Brain microvascular endothelial cell (primary cell): Measurements from ENCODE around the gene MLLT1.

Experiments used
- DNase-seq: peaks from one replicate; pipeline ENCODE4 v3.0.0-alpha.2; 2020
- H3K27ac ChIP-seq: fragments of 250-450 bp; sonication (Bioruptor Pico); 2 replicates; pipeline ENCODE4 v1.5.1; 2020; ENCODE audit warnings: mild to moderate bottlenecking, moderate library complexity
- H3K27me3 ChIP-seq: fragments of 250-450 bp; sonication (Bioruptor Pico); replicated peaks from 2 replicates; pipeline ENCODE4 v1.5.1; 2020; ENCODE audit warnings: mild to moderate bottlenecking
- H3K36me3 ChIP-seq: fragments of 250-450 bp; sonication (Bioruptor Pico); replicated peaks from 2 replicates; pipeline ENCODE4 v1.5.1; 2020; ENCODE audit warnings: mild to moderate bottlenecking
- H3K4me3 ChIP-seq: 2 replicates; pipeline ENCODE4 v1.5.1; 2011; ENCODE audit warnings: low read depth, mild to moderate bottlenecking, control low read depth, low read length, moderate library complexity
- in situ Hi-C: cut with HindIII; loops from 2 replicates; pipeline ENCODE4 v1.10.0; 2017; ENCODE audit warnings: low sequenced_read_pairs, low pct_ligation_motif_present
- TF ChIP-seq, protein P1 (sequence below): IDR thresholded peaks from 2 replicates; pipeline ENCODE4 v1.5.1; 2011; ENCODE audit warnings: low read depth, mild to moderate bottlenecking, moderate library complexity, low read length, control low read depth, inconsistent platforms; ENCODE audit errors: missing control alignments

MLLT1 gene

DNA sequence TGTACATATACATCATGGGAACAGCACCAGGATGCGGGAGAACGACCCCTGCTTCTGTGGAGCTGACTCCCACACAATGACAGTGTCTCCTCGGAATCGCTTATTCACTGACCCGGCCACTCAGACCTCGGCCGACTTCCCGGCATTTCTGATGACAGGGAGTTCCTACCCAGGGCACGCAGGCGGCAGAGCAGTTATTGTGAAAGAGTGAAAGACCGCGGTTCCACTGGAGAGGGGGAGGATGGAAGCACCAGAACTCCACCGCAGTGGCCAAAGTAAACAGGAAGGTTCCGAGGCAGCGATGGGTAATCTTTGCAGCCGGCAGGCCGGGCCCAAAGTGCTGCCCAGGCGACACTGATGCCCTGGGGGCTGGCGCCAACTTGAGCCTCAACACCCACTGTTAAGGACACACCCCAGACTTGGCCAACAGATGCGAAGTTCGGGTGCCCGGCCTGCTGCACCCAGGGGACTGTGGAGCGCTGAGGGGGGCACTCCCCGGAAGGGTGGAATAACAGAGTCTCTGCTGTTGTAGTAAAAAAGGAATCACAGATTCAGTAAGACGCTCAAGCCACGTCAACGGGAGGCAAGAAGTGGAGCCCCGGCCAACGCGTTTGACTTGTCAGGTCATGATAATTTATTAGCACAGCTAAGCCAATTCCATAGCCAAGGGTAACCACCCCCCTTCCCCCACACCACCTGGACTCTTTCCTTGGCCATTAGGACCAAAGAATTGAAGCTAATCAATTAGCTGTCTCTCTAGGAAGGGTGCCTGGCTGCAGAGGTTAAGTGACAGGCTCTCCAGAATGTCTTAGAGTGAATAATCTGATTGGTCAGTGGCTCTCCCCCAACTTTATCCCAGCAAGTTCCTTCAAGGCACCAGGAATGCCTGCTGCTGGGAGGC lies 5.8 kb downstream of the MLLT1 start:
- TF ChIP-seq, protein P1, sequence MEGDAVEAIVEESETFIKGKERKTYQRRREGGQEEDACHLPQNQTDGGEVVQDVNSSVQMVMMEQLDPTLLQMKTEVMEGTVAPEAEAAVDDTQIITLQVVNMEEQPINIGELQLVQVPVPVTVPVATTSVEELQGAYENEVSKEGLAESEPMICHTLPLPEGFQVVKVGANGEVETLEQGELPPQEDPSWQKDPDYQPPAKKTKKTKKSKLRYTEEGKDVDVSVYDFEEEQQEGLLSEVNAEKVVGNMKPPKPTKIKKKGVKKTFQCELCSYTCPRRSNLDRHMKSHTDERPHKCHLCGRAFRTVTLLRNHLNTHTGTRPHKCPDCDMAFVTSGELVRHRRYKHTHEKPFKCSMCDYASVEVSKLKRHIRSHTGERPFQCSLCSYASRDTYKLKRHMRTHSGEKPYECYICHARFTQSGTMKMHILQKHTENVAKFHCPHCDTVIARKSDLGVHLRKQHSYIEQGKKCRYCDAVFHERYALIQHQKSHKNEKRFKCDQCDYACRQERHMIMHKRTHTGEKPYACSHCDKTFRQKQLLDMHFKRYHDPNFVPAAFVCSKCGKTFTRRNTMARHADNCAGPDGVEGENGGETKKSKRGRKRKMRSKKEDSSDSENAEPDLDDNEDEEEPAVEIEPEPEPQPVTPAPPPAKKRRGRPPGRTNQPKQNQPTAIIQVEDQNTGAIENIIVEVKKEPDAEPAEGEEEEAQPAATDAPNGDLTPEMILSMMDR = no peak
- DNase-seq = peak; percentile 80
- Histone ChIP-seq H3K4me3 (peak overlapping the region; percentile 32), H3K27me3 (no peaks in the 10 kb centered on the region), H3K27ac (peak overlapping the region; percentile 72), H3K36me3 (peaks cover 7% of the 10 kb centered on the region)
- in situ Hi-C loops = no loop called here

DNA sequence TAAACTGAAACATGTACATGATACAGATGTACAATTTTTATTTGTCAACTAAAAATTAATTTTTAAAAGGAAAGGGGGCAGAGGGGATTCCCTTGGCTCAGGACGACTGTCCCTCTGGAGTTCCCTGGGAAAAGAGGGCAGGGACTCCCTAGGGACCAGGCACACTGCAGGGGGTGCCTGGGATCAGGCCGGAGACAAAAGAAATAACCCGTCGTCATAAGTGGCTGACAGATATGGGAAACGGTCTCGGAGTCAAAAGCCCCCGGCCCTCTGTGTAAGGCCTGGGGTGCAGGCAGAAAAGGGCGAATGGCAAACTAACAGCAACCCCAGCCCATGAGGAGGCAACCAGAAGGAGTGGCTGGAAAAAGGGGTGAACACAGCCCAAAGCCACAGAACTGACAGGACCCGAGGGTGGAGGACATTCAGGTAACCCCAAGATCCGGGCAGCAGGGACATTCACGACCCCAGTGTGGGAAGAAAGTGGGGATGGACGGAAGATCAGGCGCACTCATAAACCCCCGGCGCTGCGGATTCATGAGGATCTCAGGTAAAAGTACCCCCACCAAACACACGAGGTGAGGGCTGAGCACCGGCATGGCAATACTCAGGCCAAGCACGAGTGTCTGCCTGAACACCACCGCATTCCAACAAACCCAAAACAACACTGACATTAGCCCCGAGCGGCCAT lies 6.7 kb downstream of the MLLT1 start:
- Histone ChIP-seq H3K36me3 (peaks cover 12% of the 10 kb centered on the region), H3K27ac (peak overlapping the region; percentile 72), H3K4me3 (peak overlapping the region; percentile 32), H3K27me3 (no peaks in the 10 kb centered on the region)
- TF ChIP-seq, protein P1 = no peak
- DNase-seq = no peak
- in situ Hi-C loops = no loop called here

DNA sequence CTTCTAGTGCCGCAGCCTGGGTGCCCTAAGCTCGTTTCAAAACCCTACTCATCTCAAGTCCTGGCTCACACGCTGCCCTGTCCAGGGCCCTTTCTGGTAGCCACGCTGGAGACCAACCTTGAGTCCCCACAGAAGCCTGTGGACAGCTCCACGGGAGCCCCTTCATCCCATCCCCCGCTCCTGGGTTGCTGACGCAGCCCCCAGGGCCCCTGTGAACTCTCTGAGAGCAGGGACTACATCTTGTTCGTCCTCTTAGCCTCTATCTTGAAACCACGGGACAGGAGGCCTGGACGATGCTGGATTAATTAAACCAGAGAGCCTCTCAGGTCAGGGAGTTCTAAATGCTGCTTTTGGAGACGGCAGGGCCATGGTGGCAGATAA lies 7.4 kb downstream of the MLLT1 start:
- no peak overlapping the region for H3K4me3 ChIP-seq
- H3K27ac ChIP-seq = peak overlapping the region; percentile 51
- TF ChIP-seq, protein P1 = peak; percentile 0
- no peak for DNase-seq
- no peaks in the 10 kb centered on the region for H3K27me3 ChIP-seq
- in situ Hi-C loops = no loop called here
- peaks cover 12% of the 10 kb centered on the region for H3K36me3 ChIP-seq

DNA sequence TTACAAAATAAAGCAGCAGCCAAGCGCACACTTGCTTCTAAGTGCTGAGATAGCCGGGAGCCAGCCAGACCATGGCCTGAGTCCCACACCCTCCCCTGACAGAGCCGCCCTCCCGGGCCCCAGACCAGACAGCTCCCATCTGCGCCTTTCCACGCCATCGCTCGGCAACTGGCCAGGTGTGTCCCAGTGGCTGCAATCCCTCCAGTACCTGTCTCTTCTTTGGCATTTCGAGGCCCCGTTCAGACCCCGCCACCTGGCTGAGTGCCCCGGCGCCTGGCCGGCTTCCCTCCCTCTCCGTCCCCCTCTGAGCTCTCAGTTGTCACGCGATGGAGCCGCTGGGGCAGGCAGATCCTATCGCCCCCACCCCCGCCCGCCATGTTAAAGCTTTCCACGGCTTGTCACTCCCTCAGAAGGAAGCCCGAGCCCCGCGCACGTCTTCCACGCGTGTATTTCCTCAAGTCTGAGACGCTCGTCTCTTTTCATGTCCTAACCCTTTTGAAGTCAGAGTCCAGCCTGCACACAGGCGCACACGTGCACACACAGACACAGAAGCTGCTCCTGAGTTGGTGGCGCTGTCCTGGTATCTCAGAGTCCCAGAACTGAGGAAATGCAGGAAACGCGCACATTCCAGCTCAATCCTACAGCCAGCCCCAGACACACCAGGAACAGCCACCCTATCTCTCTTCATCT lies 7.9 kb downstream of the MLLT1 start:
- in situ Hi-C loops = no loop called here
- TF ChIP-seq, protein P1 = peak; percentile 26
- Histone ChIP-seq H3K27me3 (no peaks in the 10 kb centered on the region), H3K36me3 (peaks cover 12% of the 10 kb centered on the region), H3K27ac (peak overlapping the region; percentile 51), H3K4me3 (no peak overlapping the region)
- no peak for DNase-seq

DNA sequence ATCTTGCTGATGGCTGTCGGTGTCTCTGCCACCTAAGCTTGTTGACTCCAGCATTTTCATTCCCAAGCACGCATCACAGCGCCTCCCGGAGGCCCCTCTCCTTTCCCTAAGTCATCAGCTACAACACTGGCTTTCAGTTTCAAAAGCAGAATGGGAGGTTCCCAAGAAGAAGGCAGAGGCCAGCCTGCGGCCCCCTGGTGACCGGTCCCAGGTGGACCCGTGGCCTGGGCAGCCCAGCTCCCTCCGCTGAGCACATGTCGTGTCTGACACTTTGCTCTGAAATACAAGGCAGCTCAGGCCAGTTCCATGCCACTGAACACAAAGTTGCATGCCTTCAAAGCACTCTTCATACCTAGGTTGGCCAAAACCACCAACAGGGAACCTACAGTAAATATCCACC lies 8.5 kb downstream of the MLLT1 start:
- no peak overlapping the region for H3K27ac ChIP-seq
- TF ChIP-seq, protein P1 = peak; percentile 44
- DNase-seq = no peak
- no peaks in the 10 kb centered on the region for H3K27me3 ChIP-seq
- in situ Hi-C loops = no loop called here
- H3K4me3 ChIP-seq = no peak overlapping the region
- peaks cover 12% of the 10 kb centered on the region for H3K36me3 ChIP-seq
